Heart left ventricle (tissue), 13 donors: Measurements from ENCODE around the gene DAB1.
"Not testable (repeated sequence)": the region's sequence is repeated elsewhere in the genome, so short reads cannot be mapped to it uniquely, and the experiment has no call there.

Experiments
- CTCF ChIP-seq, 12 donors: fragments of 200-600 bp; sonication (generic) in 4 of 12; IDR thresholded peaks; one replicate each; pipeline versions ENCODE4 v1.5.0 to v1.8.0; 2018 to 2022; ENCODE audit warnings: antibody characterized with exemption in 12 of 12, mild to moderate bottlenecking in 5 of 12
- POLR2A ChIP-seq, 2 donors: fragments of 450-650 bp; IDR thresholded peaks; one replicate each; pipeline ENCODE4 v1.6.1; 2017; ENCODE audit warnings: antibody characterized with exemption in 2 of 2, mild to moderate bottlenecking in 2 of 2, moderate library complexity in 2 of 2
- donor health status: ischemic (EF 13 %, LVEDD 7.1; RV severe dilation, severe dysfunction).
- donor health status: DM: no; HTN: yes; CAD: no.
- donor health status: DM: no; HTN: no; CAD: no.
- donor health status: ischemic (EF 25% LVEDD 6.9; RV normal size, moderate dysfunction).
- donor health status: ischemic (EF 25% LVEDD 5.7; RV mildly dilated, moderate dysfunction).
- donor health status: ischemic (EF 35%, LVEDD 5.7; RV mildly dilated, moderate dysfunction).
- donor health status: nonischemic (EF 11% LVEDD 7.7; RV severe dilation, severe dysfunction).
- donor health status: DM: yes; HTN: yes; CAD: no.
- donor health status: PGD.
- donor health status: ischemic (EF 29% LVEDD 5.4; RV normal size, mild dysfunction).
- donor health status: nonischemic (EF 23%, LVEDD 6.1; RV moderate dilation, normal function).

DNA sequence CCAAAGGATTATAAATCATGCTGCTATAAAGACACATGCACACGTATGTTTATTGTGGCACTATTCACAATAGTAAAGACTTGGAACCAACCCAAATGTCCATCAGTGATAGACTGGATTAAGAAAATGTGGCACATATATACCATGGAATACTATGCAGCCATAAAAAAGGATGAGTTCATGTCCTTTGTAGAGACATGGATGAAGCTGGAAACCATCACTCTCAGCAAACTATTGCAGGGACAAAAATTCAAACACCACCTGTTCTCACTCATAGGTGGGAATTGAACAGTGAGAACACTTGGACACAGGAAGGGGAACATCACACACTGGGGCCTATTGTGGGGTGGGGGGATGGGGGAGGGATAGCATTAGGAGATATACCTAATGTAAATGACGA, 203.0 kb downstream of the DAB1 start:
- not testable (repeated sequence) for TF ChIP-seq CTCF, POLR2A (IDR thresholded peaks at IDR 0.05)
